Uterus (tissue), 2 donors: ENCODE results near the gene SETBP1.

Experiments used
- CTCF ChIP-seq, 4 experiments: fragments of 200-600 bp in 2 of 4; fragments of 450-650 bp in 2 of 4; sonication (generic) in 2 of 4; IDR thresholded peaks; one replicate each; pipeline ENCODE4 v1.5.1; 2016 to 2019; ENCODE audit warnings: antibody characterized with exemption in 4 of 4, mild to moderate bottlenecking in 2 of 4, moderate library complexity in 1 of 4
- POLR2A ChIP-seq, 2 donors: fragments of 450-650 bp; IDR thresholded peaks; one replicate each; pipeline ENCODE4 v1.6.1; 2016; ENCODE audit warnings: antibody characterized with exemption in 2 of 2, mild to moderate bottlenecking in 1 of 2, moderate library complexity in 1 of 2

- no peak for TF ChIP-seq POLR2A (IDR thresholded peaks at IDR 0.05)
- TF ChIP-seq CTCF (IDR thresholded peaks at IDR 0.05): no peak
These were observed 102.7 kb downstream of the SETBP1 start for GRCh38 chr18:44783371-44783770.
